ENCODE data around the gene CEP131. TPM values are rescaled to one million over a fixed set of nuclear protein-coding genes. Genes with fewer than 3 reads are reported as not detected.
A peak's percentile ranks its signal among the peaks of the same experiment; 100 is the strongest.

Gene CEP131
- total RNA-seq, 2 donors from 2014 or later, result 9.9 to 22.7 TPM

GRCh38 chr17:81238490-81238814 is 15.7 kb upstream of the CEP131 start:
- TF ChIP-seq, protein P1, sequence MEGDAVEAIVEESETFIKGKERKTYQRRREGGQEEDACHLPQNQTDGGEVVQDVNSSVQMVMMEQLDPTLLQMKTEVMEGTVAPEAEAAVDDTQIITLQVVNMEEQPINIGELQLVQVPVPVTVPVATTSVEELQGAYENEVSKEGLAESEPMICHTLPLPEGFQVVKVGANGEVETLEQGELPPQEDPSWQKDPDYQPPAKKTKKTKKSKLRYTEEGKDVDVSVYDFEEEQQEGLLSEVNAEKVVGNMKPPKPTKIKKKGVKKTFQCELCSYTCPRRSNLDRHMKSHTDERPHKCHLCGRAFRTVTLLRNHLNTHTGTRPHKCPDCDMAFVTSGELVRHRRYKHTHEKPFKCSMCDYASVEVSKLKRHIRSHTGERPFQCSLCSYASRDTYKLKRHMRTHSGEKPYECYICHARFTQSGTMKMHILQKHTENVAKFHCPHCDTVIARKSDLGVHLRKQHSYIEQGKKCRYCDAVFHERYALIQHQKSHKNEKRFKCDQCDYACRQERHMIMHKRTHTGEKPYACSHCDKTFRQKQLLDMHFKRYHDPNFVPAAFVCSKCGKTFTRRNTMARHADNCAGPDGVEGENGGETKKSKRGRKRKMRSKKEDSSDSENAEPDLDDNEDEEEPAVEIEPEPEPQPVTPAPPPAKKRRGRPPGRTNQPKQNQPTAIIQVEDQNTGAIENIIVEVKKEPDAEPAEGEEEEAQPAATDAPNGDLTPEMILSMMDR (IDR thresholded peaks at IDR 0.05), result no peak
- no peak for TF ChIP-seq POLR2A (IDR thresholded peaks at IDR 0.05)
- Histone ChIP-seq H3K27ac (peak overlapping the region in 2 of 4 donors; percentile 39 to 58), H3K27me3 (no peaks in the 10 kb centered on the region), H3K4me3 (peak overlapping the region; percentile 39 to 87), H3K4me1 (peaks cover 32% of the 10 kb centered on the region), H3K36me3 (replicated peaks in 1 of 2; ENCODE audit: insufficient read depth in 1 of 2, low read depth in 2 of 2) (no peaks in the 10 kb centered on the region), H3K9me3 (no peaks in the 10 kb centered on the region)
- DNase-seq (no peak), ATAC-seq (no peak)
- intact Hi-C loops (cut with DNase I), result loop anchor here (10.0 kb wide), 1 partner anchor 94 kb away; no protein-coding TSS in a partner anchor
- 0 to 1% methylated on average over 5 to 26 of the region's 26 CpGs for WGBS, 2 donors

DNA sequence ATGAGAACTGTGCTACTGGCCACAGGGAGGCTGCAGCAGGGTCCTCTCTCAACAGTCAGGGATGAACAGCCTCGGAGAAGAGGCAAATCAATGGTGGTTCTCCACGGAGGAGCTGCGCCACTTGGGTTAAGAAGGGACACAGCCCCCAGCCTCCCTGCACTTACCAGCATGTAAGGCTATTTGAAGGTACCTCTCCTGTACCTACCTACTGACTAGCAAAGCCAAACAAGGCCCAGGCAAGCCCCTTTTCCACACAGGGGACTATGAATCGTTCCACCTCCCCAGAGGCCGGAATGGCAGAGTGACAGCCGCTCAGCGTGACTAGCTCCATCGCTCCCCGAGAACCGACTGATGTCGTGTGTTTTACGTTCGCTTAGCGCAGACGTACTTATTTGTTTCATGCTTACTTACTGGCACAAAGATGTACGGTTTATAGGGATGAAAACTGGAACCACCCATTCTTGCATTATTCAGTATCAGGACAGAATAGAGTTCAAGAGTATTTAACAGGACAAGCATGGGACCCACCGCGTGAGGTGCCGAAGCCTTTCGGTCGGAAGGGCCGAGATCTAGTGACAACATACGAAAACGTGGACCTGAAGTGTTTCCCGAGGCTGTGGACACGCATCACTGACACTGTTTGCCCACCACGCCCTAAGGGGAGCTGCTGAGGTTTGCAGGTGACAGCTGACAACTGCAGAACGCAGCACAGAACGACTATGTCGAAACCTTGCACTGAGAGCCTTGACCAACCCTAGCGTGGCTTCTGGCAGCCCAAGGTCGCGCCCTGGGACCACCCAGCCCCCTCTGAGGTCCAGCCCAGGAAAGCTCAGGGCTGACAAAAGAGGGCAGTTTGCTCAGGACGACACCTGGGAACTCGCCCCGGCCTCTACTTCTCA is 15.1 kb upstream of the CEP131 start:
- intact Hi-C loops (cut with DNase I), result loop anchor here (10.0 kb wide), 1 partner anchor 93 kb away; no protein-coding TSS in a partner anchor
- H3K27me3 ChIP-seq, result no peaks in the 10 kb centered on the region
- TF ChIP-seq, protein P1 (IDR thresholded peaks at IDR 0.05), result no peak
- no peak for TF ChIP-seq POLR2A (IDR thresholded peaks at IDR 0.05)
- no peak for DNase-seq
- ATAC-seq, result no peak
- H3K36me3 ChIP-seq (replicated peaks in 1 of 2; ENCODE audit: insufficient read depth in 1 of 2, low read depth in 2 of 2), result peaks cover 0 to 2% of the 10 kb centered on the region in 2 donors
- H3K4me3 ChIP-seq, result peak overlapping the region; percentile 39 to 87
- H3K27ac ChIP-seq, result no peak overlapping the region
- no peaks in the 10 kb centered on the region for H3K9me3 ChIP-seq
- WGBS, 2 donors, result 44 to 60% methylated on average over 26 to 36 of the region's 36 CpGs
- H3K4me1 ChIP-seq, result peaks cover 32% of the 10 kb centered on the region

DNA sequence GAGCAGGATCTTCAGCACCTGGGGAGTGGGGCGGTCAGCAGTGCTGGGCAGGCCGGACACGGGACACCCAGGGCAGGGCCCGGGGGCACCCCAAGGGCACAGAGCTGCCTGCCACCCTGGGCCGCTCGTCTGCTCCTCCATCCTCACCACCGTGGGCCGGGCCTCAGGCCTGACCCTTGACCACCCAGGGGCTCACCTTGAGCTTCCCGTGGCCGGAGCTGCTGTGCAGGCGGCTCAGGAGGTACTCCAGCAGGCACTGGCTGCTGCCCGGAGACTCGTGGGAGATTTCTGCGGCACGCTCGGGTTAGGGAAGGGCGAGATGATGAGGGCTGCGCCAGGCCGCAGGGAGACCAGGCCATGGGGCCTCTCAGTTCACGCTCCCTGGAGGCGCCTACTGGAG is 14.0 kb upstream of the CEP131 start:
- peaks cover 32% of the 10 kb centered on the region for H3K4me1 ChIP-seq
- H3K9me3 ChIP-seq, result no peaks in the 10 kb centered on the region
- WGBS, 2 donors, result 83% methylated on average over 5 to 12 of the region's 21 CpGs
- no peaks in the 10 kb centered on the region for H3K27me3 ChIP-seq
- no peak for ATAC-seq
- no peak for DNase-seq
- H3K27ac ChIP-seq, result no peak overlapping the region
- H3K4me3 ChIP-seq, result no peak overlapping the region
- intact Hi-C loops (cut with DNase I), result loop anchor here (10.0 kb wide), 1 partner anchor 92 kb away; no protein-coding TSS in a partner anchor
- H3K36me3 ChIP-seq (replicated peaks in 1 of 2; ENCODE audit: insufficient read depth in 1 of 2, low read depth in 2 of 2), result peaks cover 0 to 2% of the 10 kb centered on the region in 2 donors
- TF ChIP-seq, protein P1 (IDR thresholded peaks at IDR 0.05), result no peak
- TF ChIP-seq POLR2A (IDR thresholded peaks at IDR 0.05), result no peak

- Histone ChIP-seq H3K4me3 (no peak overlapping the region), H3K27ac (no peak overlapping the region), H3K27me3 (no peaks in the 10 kb centered on the region), H3K9me3 (no peaks in the 10 kb centered on the region), H3K4me1 (peaks cover 32% of the 10 kb centered on the region), H3K36me3 (replicated peaks in 1 of 2; ENCODE audit: insufficient read depth in 1 of 2, low read depth in 2 of 2) (peaks cover 2 to 6% of the 10 kb centered on the region in 2 donors)
- no peak for DNase-seq
- intact Hi-C loops (cut with DNase I), result loop anchor here (10.0 kb wide), 1 partner anchor 91 kb away; no protein-coding TSS in a partner anchor
- WGBS, 2 donors, result 90 to 91% methylated on average over 22 to 24 of the region's 32 CpGs
- TF ChIP-seq POLR2A (IDR thresholded peaks at IDR 0.05), result no peak
- TF ChIP-seq, protein P1 (IDR thresholded peaks at IDR 0.05), result no peak
- ATAC-seq, result no peak
Observed at GRCh38 chr17:81235822-81236740, 13.3 kb upstream of the CEP131 start.

Measured in body of pancreas (tissue), 4 donors.